Measurements from ENCODE around the gene DOHH.
A peak's percentile ranks its signal among the peaks of the same experiment; 100 is the strongest.
"Not testable (repeated sequence)": the region's sequence is repeated elsewhere in the genome, so short reads cannot be mapped to it uniquely, and the experiment has no call there.

The DOHH gene

DNA sequence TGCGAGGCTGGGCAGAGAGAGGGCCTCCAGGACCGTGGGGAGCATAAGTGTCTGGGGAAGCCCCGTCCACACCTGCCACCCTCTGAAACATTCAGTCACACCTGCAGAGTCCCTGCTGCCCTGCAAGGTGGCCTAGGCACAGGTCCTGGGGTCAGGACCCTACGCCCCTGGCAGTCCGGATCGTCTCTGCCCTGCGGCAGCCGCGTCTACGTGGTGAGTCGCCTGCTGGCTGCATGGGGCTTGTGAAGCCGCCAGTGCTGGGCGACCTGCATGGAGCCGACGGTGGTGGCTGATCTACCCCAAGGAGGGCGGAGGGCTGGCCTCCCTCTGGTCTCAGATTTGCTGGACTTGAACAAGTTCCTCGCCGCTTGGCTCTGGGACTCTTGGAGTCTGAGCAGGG, 18.7 kb upstream of the DOHH start:
- no peak for DNase-seq (ENCODE audit: low read depth in 3 of 3)

DNA sequence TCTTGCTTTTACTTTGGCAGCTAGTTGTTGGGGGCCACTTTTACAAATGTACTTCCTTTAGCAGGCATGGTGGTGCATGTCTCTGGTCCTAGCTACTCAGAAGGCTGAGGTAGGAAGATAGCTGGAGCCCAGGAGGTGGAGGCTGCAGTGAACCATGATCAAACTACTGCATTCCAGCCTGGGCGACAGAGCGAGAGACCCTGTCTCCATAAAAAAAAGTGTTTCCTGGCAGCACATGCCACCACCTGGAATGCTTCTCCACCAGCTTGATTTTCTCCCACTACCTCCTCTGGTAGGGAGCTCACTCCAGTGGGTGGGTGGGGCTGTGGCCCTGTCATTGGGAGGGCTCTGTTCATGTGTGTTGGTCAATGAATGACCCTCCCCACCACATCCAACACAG, 18.2 kb upstream of the DOHH start:
- no peak for DNase-seq (ENCODE audit: low read depth in 3 of 3)

DNA sequence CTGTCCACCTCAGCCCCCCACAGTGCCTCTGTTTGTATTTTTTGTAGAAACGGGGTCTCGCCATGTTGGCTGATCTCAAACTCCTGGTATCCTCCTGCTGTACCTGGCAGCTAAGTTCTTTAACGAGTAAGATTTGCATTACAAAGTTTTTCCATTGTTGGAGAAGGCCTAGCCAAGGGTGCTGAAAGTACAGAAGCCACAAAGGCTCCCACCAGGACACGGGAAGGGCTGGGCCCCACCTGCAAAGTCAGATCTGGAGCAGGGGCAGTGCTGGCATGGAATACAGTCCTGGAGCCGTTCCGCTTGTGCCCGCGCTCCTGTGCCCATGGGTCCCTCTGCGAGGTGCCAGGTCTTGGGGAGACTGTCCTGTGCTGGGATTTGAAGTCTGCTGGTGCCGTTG, 17.8 kb upstream of the DOHH start:
- DNase-seq (ENCODE audit: low read depth in 3 of 3) = no peak

DNA sequence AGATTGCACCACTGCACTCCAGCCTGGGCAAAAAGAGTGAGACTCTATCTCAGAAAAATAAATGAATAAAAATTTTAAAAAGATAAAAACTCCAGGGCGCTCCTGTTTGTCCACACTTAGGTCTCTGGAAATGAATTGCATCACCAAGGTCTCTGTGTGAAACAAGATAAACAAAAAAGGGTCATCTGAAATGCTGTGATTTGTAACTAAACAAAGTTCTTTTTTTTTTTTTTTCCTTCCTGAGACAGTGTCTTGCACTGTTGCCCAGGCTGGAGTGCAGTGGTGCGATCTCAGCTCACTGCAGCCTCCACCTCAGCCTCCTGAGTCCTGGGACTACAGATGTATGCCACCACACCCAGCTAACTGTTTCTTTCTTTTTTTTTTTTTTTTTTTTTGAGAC, 17.2 kb upstream of the DOHH start:
- DNase-seq (ENCODE audit: low read depth in 3 of 3) = no peak

DNA sequence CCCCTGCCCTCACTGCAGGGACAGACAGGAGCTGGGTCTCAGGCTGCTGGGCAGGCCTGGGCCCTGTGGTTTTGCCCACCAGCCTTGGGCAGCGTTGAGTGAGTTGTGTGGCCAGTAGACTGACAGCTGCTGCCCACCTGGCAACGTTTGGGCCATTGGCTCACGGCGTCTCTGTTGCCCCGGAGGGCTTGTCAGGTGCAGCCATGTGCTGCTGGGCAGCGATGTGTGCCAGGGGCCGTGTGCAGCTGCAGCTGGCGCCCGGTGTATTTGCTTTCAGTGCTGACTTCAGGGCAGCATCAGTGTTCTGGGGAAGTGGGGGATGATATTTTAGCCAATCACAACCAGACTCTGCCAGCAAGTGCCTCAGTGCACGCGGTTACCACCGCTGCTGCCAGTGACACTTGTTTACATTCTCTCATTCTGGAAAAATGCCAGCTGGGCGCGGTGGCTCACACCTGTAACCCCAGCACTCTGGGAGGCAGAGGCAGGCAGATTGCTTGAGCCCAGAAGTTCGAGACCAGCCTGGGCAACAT, 16.3 kb upstream of the DOHH start:
- DNase-seq (ENCODE audit: low read depth in 3 of 3) = no peak

DNA sequence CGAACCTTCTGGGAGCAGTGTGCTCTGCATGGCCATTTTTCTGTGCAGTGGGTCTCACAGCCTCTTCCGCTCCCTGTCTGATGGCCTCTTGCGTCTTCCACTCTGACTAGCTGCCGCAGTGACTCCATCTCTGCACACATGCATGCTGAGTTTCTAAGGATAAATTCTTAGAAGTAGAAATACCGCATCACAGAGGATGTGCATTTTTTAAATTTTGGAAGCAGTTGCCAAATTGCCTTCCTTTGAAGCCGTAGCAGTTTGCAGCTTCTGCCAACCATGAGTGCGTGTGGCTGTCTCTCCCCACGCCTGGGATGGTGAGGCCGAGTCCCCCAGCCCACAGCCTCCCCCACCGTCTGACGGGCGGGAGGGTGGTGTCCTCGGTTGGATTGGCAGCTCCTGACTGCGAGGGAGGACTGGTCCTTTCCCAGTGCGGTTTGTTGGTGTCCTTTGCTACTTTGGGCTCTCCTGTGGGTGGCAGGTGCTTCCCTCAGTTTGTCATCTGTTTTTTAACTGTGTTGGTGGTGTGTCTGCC, 15.5 kb upstream of the DOHH start:
- DNase-seq (ENCODE audit: low read depth in 3 of 3) = no peak

DNA sequence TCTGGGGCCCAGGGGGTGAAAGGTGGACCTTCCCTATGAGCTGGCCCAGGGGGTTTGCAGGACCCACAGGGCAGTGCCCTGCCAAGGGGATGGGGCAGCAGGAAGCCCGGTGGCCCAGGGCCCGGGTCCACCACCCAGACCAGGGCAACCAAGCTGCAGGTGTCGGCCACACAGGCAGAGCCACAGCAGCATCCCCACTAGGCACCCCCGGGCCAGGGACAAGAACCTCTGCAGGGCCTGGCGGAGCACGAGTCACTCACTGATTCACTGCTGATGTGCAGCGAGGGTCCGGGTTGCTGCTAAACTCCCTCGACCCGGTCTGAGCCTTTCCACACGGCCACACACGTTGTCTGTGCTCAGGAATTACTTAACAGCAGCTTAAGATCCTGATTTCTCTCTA, 14.5 kb upstream of the DOHH start:
- DNase-seq (ENCODE audit: low read depth in 3 of 3) = no peak

DNA sequence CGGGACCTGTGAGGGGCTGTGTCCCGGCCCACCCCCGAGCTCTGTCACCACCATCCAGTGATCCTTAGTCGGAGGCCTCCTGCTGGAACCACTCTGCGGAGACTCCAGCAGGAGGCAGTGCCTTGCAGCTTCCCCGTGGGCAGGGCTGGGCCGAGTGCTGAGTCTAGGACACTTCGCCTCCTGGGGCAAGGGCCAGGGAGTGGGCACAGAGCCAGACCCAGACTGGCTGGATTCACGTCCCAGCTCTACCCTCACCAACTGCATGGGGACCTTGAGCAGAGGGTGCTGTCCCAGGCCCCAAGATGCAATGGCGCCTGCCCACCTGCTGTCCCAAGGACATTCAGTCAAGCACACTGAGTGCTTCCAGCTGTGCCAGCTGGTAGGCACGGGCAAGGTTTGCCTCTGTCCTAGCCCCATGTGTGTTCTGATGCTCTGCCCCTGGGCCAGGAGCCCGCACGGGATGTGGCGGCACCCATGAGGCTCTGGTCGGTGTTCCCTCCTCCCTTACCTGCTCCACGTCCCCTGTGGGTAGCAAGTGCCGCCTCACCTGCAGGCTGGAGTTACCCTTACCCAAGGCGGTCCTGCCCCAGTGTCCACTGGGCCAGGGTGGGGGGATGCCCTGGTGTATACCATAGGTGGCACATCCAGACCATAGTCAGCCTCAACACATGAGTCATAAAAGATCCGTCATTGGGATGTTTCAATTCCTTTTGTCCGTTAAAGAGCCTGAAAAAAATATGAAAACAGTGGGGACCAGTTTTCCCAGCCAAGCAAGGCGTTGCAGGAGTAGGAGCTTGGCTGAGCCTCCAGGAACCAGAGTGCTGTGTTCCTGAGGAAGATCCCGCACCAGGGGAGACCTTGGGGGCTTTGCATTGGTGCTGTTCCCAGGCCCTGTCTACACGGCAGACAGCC, 13.0 kb upstream of the DOHH start:
- DNase-seq (ENCODE audit: low read depth in 3 of 3) = no peak

DNA sequence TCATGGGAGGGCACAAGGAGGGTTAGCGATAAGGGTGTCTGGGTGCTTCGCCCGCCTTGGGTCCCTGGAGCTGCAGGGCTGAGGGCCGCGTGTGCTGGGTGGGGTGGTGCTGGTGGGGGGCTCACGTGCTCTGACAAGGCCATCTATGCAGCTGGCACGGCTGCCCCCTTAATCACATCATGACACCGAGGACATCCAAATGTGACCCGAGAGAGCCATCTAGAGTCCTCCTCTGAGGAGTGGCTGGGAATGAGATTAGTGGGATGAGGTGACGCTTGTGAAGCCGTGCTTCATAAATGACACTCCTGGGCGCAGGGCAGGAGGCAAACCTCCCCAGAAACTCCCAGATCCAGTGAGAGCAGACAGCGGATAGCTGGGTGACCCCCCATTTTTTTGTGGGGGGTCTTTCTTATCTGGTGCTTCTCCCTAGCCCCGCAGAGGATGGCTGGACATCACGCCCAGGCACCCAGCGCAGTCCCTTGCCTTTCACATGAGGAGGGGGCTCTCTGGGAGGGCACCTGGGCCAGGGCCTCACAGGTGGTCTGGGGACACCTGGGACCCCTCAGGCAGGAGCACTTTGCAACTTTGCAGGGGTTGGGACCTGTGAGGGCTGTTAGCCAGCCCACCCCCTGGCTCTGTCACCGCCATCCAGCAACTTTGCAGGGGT, 12.2 kb upstream of the DOHH start:
- DNase-seq (ENCODE audit: low read depth in 3 of 3) = no peak

DNA sequence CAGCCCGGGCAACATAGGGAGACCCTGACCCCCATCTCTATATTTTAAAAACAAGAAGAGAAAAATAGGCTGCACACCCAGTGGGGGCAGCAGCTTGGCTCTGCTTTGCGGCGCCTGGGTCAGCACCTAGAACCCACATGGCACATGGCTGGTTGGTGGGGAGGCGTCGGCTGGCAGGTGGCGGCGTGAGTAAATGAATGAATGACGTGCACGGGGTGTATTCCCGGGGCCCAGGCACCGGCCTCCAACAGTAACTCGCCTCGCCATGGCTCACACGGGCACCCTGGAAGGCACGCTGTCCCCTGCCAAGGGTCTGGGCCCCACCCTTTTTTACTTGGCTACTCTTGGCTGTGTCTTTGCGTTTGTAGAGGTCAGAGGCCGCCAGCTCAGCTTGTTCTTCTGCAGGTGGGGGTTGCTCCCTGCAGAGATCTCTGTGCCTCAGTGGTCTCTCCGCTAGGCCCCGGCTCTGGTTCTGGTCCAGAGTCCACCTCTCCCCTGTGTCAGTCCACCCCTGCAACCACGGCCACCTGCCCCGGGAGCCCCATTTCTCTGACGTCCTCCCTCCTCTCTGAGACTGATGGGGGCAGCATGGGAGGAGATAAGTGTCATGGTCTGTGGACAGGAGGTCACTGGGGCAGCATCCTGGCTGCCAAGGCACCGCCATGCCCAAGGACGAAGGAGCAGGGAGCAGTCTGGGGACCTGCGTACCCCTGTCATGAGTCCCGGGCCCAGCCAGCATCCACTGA, 11.2 kb upstream of the DOHH start:
- no peak for DNase-seq (ENCODE audit: low read depth in 3 of 3)

DNA sequence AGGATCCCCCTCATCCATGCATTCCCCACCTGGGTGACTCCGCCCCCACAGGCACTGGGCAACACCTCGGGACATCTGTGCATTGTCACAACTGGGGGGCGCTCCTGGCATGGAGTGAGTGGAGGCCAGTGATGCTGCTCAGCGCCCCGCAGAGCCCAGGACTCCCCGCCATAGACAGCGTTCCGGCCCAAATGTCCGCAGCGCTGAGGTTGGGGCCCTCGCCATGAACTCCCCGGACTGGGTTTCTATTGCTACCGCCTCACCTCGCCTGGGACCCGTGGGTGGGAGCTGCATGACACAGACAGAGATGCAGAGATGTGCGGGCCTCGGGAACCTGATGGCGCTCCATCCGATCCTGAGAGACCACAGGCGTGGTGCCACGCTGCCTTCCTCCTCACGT, 10.3 kb upstream of the DOHH start:
- DNase-seq (ENCODE audit: low read depth in 3 of 3) = no peak

DNA sequence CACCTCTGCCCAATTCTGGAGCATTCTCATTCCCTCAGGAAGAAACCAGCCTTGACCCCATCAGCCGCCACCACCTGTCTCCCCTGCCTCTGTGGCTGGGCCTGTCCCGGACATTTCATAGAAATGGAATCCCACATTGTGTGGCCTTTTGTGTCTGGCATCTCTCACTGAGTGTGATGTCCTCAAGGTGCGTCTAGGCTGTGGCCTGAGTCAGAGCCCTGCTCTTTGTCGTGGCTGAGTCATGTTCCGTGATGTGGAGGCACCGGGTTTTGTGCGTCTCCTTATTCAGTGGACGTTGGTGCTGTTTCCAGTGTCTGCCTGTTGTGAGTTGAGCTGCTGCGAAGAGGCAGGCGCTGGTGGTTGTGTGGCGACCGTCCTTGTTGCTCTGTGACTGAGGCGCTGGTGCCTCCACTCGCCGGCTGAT, 9.1 kb upstream of the DOHH start:
- DNase-seq (ENCODE audit: low read depth in 3 of 3) = no peak

DNA sequence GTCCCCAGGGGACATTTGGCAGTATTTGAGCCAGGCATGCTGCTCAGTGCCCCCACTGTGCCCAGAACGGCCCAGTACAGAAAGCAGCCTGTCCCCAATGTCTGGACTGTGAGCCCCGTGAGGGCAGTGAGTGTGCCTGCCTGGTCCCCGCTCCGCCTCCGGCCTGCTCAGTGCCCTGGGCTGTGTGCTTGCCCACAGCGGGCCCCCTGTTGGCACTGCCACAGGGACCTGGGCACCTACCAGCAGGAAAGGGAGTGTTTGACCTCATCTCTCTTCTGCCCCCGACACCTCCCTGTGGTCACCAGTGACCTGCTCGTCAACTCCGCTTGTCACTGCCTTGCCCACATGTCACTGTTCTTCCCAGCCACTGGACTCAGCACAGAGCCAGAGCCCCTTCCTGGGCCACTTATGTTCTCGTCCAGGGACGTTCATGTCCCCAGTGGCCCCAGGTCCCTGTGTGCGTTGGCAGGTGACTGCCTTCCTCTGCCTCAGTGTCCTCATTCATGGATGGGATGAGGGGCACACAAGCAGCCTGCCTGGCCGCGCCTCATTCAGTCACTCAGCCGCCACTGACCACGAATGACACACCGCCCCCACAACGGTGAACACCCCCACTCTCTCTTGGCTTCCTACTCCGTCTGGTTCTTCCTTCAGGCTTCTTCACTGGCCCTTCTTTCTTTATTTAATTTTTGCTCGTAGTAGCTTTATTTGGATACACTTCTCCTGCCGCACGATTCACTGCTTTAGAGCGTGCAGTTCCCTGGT, 8.5 kb upstream of the DOHH start:
- DNase-seq (ENCODE audit: low read depth in 3 of 3) = no peak

DNA sequence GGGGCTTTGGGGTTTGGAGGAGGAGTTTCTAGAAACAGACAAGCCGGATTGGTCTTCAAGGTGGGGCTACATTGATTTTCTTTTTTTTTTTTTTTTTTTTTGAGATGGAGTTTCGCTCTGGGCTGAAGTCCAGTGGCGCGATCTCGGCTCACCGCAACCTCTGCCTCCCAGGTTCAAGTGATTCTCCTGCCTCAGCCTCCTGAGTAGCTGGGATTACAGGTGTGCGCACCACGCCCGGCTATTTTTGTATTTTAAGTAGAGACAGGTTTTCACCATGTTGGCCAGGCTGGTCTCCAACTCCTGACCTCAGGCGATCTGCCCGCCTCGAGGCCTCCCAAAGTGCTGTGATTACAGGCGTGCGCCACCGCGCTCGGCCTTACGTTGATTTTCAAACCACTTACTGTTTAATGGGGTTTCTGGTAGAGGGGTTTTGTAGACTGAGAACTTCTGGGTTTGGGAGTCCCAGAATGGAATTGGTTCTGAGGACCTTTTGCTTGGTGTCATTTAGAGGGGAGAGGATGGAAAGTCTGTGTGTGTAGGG, 7.7 kb upstream of the DOHH start:
- not testable (repeated sequence) for DNase-seq (ENCODE audit: low read depth in 3 of 3)

DNA sequence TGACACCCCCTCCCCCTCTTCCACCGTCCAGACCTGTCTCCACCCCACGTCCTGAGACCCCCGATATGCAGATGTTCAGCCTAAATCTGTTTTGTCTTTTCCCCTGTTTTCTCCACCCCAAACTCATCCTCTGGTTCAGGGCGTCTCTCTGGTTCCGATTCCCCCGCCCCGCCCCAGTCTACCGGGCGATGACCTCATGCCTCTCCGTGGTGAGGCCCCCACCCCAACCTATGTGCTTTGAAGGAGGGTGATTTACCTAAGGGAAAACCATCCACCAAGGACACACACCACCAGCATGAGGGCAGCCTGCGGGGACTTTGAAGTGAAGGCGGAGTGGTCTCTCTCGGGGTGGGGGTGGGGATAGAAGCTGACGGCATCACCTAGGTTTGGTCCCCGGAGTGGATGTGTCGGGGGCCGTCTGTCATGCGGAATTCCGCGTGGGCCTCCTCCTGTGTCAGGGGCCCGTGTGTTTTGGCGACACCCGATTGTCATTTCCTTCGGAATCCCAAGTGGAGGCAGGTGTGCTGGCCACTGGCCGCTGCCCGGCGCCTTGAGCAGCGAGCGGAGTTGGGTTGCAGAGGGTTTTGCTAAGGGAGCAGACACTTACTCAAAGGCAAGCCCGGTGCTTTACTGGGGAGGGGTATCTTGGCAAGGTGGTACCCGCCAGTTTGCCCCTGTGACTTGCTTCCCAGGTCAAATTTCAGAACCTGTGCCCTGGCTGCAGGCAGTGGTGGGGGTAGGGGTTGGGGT, 7.1 kb upstream of the DOHH start:
- DNase-seq (ENCODE audit: low read depth in 3 of 3) = peak in 1 of 3 experiments; percentile 28

DNA sequence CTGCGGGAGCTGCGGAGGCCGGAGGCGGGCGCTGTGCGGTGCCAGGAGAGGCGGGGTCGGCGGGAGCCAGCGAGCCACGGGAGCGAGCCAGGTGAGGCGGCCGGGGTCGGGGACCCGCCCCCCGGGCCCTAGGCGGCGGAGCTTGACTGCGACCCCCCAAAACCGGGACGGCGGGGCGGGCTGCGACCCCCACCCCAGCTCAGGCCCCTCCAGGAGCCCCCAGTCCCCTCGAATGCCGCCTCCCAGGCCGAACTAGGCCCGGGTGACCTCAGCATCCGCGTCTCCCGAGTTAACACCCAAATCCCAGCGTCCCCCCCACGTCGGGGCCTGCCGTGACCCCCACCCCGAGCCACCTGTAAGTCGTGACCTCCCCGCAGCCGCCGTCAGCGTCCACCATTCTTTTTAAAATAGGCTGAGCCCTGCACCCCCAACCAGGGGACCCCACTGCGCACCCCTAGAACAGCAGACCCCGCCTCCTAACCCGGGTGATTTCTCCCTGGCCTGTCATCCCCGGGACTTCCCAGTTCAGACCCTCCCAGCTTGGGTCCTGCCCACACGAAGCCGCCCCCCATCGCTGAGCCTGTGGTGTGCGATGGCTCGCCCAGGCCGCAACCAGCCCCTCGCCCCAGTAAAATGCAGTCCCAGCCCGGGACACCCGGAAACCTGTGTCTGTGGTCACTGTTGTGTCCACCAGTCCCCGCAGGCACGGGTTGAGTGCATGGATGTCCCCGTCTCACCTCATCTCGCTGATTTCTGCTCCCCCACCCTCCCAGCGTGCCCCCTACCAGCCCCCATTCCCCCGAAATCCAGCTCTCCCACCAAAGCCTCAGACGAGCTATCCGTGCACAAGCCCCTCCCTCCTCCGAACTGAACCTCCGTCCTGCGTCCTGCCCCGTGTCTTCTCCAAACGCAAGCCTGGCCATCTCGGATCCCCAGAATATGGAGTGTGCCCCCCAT, 6.2 kb upstream of the DOHH start:
- peak in 1 of 3 experiments; percentile 27 for DNase-seq (ENCODE audit: low read depth in 3 of 3)

DNA sequence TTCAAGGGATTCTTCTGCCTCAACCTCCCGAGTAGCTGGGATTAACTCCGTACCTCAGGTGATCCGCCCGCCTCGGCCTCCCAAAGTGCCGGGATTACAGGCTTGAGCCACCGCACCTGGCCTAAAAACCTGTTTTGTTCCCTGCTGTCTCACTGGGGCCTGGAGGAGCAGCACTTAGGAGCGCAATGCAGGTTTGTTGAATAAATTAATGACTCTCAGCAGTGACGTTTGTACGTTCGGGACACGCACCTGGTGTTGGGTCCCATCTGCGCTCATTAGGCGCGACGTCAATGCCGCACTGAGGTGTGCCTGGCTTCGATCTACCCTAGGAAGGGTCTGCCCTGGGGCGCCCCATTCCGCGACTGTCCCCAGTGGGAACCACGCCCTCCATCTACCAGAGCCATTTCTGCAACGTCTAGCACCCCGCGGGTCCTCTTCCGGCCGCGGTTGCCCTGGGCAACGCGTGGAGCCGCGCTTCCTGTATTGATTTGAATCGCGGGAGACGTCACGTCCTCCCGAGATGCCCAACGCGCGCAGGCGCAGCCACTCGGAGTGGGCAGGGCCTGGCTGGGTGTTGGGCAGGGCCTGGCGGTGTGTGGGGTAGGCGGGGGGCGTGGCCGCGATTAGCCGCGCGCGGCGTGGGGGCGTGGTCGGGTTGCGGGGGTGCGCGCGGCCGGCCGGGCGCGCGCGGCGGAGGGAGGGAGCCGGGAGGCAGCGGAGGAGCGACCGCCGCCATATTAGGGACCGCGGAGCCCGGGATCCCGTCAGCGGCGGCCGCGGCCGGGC, 5.3 kb upstream of the DOHH start, which contains the start of gene FZR1:
Gene FZR1 (plus strand): TSS at position 714 of the 786 bp plus-strand sequence. CDS start 16,679 bp downstream, outside the sequence.
- DNase-seq (ENCODE audit: low read depth in 3 of 3) = peak; percentile 99

DNA sequence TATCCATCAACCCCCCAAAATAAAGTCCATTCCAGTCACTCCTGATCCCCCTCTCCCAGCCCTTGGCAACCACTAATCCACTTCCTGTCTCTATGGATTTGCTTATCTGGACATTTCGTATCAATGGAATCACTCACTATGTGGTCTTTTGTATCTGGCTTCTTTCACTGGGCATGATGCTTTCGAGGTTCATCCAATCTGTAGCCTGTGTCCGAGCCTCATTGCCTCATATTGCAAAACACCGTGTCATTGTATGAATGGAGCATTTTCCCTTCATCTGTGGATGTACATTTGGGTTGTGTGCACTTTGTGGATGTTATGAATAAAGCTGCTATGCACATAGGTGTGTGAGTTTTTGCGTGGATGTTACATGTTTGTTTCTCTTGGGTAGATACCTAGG, 4.3 kb upstream of the DOHH start:
- no peak for DNase-seq (ENCODE audit: low read depth in 3 of 3)
